GM18505 (cell line): ENCODE data around the gene NDUFAF4.
A peak's percentile ranks its signal among the peaks of the same experiment; 100 is the strongest.

Source experiments
- ATAC-seq: cut with Tn5 transposase; IDR thresholded peaks from one replicate; pipeline ENCODE4 v1.9.1; 2021; ENCODE audit not compliant: unreplicated experiment
- POLR2A ChIP-seq: IDR thresholded peaks from 4 replicates; pipeline ENCODE4 v1.6.1; 2011; ENCODE audit warnings: borderline replicate concordance; ENCODE audit not compliant: insufficient read depth, insufficient read length; ENCODE audit errors: extremely low read depth

Gene NDUFAF4

DNA sequence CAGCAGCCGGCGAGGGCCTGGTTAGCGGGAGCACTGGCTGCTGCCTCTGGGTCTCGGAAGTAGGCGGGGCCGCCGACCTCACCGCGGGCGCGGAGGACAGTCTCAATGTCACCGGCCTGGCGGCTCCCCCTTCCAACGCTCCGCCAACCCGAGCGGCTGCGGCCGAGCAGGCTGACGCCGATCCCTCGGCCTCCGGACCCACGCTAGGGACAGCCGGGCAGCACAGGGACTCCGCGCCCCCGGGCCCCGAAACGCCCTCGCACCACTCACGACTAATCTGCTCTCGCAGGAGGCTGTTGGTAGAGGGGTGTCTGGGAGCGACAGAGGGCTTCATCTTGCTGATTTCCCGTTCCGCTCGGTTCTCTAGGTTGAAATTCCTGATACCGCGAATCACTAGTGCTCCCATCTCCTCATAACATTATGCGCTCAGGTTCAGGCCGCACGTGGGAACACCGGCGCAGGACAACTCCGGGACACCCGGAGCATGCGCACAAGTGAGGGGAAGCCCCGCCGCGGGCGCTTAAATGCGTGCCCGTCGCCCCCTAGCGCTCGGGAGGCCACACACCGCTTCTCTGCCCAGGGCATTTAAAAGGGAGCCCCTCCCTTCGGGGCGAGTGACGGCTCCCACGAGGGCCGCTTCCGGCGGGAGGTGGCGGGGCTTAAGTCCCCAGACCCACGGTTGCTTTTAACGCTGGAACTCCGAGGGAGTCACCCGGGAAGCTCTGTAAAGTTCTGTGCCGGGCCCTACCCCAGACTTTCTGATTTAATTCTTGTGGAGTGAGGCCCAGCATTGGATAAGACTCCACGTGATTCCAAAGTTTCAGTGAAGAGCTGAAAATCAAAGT, at the start of gene NDUFAF4:
Gene NDUFAF4 (minus strand): TSS at position 496 of the 845 bp plus-strand sequence. CDS start 90 bp downstream, at position 406.
- peak; percentile 90 for ATAC-seq
- TF ChIP-seq POLR2A, result peak; percentile 84

DNA sequence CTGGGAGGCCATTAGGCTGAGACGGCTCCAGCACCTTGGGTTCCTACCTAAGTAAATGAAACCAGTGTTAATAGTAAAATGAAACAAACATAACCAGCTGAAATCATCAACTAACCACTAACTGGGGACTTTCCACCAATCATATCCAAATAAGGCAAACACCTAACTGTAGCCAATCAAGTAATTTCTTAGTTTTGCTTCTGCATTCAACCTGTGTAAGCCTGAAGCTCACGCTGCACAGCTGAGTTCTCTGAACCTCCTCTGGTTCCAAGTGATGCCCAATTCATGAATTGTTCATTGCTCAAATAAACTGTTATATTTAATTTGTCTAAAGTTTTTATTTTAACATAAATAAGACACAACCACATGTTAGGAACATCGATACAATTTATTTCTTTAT, 49.4 kb upstream of the NDUFAF4 start:
- peak; percentile 81 for ATAC-seq
- no peak for TF ChIP-seq POLR2A

DNA sequence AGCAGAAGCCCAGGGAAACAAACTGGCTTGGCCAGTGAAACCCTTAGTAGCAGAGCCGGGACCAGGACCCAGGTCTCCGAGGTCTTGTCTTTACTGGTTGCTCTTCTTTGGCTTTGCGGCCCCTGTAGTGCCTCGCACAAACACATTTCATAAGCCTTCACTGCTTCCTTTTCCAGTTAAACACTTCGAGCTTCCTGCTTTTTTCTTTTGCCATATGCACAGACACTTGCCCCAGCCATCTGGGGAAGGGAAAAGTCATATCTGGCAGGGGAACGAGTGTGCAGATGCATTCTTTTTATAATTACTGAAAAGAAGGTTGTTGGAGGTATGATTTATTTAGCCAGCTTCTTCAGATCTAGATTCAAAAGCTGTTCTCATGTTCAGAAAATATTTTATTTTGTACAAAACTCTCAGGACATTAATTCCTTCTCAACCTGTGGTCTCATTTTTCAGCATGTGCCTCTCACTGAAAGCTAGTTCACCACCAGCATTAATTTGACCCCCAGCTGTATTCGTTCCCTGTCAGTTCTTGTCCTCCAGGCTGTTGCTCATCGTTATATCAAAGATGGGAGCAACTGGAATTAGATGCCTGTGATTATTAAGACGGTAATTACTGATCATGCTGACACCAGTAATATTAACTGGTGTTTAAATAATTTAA, 46.0 kb upstream of the NDUFAF4 start:
- no peak for ATAC-seq
- no peak for TF ChIP-seq POLR2A

DNA sequence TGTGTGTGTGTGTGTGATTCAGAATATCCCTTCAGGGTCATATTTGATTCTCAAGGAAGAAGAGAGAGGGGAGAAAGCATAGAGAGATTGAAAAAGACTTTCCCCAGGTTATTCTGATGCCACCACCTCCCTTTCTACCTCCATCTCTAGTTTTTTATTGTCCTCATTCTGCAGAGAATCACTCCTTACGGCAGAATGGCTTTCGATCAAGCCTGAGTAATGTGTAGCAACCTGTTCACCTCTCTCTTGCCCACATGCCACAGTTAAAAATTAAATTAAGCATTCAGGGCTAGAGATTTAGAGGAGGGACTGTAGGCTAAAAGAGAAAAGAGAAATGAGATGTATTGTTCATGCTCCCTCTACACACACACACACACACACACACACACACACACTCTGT, 45.0 kb upstream of the NDUFAF4 start:
- ATAC-seq, result no peak
- TF ChIP-seq POLR2A, result no peak

DNA sequence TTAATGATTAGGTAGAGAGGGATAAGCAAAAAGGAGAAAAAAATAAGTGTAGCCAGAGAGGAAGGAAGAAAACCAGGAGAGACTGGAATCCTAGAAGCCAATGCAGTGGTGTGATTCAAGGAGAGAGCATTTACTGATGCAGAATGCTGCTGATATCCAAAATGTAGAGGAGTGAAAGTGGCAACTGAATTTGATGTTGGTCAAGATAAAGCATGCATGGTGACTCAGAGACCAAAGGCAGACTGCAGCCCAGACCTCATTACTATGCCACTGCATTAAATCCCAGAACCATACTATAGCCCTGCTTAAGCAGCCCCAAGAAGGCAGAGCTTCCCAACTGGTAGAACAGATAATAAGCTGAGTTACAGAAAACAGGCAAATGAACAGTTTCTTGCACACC, 42.6 kb upstream of the NDUFAF4 start:
- ATAC-seq, result no peak
- no peak for TF ChIP-seq POLR2A

DNA sequence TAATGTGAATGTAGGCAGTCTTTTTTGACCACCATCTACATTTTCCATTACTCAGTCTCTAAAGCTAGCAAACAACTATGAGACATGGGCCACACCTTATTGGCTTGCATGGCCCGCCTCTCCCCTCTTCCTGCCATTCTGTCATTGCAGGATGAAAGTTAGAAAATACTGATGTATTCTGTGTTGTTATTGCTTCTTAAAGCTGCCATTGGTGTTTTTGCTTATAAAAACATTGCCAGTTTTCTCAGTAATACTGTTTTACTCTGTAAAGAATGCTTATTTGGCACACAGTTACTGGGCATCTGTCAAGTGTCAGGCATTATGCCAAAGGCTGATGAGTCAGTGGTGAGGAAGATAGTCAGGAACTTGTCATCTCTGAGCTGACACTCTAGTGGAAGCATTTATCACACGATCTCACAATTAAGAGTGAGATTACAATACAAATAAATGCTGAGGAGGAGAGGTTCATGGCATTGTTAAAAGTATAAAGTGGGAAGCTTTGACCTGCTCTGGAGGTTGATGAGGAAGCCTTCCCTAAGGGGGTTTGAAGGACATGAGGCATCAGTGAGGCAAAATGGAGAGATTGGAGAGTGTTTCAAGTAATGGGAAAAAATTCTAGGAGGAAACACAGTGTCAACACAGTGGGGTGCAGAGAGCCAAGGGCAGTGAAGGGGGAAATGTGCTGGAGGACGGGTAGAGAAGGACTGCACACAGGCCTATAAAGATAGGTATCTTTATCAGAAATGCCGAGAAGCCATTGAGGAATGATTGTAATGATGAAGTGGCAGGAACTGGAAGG, 41.5 kb upstream of the NDUFAF4 start:
- ATAC-seq, result no peak
- no peak for TF ChIP-seq POLR2A

DNA sequence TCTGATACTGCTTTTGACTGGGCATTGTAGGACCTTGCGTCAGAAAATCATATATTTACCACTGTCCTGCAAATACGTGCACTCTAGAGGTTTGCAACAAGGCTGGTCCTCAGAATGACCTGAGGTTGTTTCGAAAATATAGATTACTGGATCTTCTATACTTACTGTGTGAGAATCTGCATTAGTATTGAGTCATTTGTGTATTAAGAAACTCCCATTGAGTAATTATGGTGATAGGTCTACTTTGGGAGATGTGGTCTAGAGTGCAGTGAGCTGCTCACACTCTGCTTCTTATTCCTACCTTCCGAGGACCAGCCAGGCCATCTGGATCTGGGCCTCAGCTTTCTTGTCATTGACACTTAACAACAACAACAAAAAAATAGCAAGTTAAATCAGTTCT, 36.4 kb upstream of the NDUFAF4 start:
- no peak for TF ChIP-seq POLR2A
- no peak for ATAC-seq

DNA sequence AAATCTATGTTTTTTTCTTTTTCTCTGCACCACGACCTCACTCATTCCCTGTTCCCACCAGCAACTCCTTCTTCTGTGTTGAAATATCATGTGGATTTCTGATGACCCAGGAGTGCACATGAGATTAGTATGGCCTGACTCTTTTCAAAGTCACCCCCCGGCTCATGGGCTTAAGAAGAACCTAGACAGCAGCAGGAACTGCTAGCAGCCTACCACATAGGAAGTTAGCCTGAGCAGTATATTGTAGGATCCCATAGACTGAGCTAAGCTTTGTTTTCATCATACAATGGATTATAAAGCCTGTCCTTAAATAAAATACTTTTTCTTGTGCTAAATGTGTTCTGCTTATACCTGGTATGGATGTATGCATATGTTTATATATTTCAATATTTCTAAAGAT, 33.5 kb upstream of the NDUFAF4 start:
- no peak for ATAC-seq
- no peak for TF ChIP-seq POLR2A

DNA sequence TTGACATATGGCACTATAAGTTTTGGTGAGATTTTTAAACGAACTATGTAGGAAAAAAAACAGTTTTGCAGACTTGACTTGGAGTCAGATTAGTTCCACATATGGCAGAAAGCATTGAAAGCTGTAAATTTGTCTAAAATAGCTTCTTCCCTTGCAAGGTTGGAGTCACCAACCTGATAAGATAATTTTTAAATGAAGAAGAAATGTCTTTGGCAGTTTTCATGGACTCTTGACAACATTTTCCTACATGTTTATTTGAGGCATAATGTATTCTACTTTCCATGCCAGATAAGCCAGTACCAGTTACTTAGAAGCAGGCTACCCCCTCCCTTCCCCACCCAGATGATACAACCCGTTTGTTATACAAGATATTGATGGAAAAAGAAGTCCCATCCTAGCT, 32.0 kb upstream of the NDUFAF4 start:
- TF ChIP-seq POLR2A, result no peak
- no peak for ATAC-seq

DNA sequence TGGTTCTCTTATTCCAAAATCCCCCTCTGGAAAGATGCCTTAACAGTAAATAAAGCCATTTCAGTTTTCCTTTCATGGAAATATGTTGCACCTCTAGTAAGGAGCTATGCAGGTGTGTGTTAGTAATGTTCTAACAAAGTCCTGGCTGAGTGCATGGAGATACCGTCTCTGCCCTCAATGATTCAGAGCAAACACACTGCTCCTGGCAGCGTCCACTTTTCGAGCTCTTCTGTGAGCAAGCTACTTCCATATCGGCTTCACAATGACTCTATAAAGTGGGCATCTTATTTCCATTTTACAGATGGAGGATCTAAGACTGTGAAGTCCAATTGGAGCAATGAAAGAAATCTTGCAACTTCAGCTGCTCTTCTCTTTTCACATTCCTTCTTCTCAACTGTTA, 30.0 kb upstream of the NDUFAF4 start:
- ATAC-seq, result no peak
- no peak for TF ChIP-seq POLR2A

DNA sequence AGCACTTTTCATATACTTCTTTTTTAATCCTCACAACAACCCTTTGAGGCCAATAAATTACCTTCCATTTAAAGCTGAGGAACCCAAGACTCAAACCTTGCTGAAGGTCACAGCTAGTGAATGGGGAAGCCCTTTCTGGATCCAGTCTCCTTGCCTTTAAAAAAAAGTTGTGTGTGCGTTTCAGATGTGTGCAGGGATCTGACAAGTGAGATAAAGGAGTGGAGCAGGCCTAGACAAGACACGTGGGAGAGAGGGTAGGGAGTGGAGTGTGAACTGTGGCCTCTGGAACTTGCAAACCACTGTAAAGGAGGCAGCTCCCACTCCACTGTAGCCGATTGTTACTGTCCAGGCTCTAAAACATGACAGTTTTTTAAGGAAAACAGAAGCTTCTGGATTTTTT, 28.7 kb upstream of the NDUFAF4 start:
- no peak for TF ChIP-seq POLR2A
- ATAC-seq, result no peak

DNA sequence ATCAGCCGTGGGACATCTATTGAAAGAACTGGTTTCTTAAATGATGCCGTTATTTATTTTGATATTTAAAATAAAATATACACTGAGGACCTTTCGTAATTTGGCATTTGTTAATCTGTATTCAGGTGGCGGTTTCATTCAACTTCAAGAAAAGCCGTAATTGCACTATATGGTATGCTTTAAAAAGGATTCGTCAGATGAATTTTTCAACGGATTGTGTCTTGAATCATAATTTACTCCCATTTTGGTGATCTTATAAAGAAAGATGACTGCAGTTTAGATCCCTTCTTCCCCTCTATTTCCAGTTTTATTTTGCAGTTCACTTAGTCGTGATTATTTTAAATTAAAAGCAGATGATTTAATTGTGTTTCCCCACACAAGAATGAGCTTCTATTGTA, 27.6 kb upstream of the NDUFAF4 start:
- ATAC-seq, result no peak
- TF ChIP-seq POLR2A, result no peak

DNA sequence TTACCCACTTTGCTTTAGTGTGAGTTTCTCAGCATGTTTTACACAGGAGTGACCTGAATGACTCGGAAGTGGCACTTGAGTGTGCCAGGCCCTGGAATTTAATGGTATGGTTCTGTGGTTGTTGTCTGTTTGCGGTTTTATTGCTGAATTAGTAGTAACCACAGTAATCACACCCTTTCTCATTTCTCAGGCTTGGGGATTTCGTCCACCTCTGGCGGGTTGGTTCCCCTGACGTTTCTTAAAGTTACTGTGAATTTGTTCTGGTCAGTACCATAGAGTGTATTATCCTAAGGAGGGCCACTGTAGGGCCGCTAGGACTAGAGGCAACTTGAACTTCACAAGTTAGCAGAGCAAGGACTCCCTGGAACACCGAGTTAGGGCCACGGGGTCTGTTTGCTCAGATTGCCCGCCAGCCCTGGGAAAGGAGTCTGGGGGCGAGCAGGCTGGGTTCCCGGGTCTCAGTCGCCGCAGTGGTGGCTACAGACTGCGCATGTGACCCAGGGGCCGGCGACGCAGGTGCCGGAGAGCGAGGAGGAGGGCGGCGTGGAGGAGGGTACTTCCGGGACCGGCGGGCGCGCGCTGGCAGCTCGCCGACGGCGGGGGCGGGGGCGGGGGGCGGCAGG, 26.3 kb upstream of the NDUFAF4 start:
- peak; percentile 79 for ATAC-seq
- TF ChIP-seq POLR2A, result peak; percentile 62
